Liver (tissue), 9 donors: Measurements from ENCODE around the gene PAX8. TPM values are rescaled to one million over a fixed set of nuclear protein-coding genes. Genes with fewer than 3 reads are reported as not detected.

Experiments
- DNase-seq: peaks from one replicate; pipeline ENCODE4 v3.0.0-alpha.2; 2017; ENCODE audit warnings: low spot score
- H3K27ac ChIP-seq, 2 donors: one replicate each; pipeline ENCODE4 v1.7.0; 2013; ENCODE audit warnings: inconsistent platforms in 2 of 2, low read length in 2 of 2, control low read depth in 1 of 2, low read depth in 1 of 2, mild to moderate bottlenecking in 1 of 2
- H3K27me3 ChIP-seq, 4 donors: one replicate each; pipeline versions ENCODE4 v1.6.1 to v1.7.0; 2013; ENCODE audit warnings: low read length in 3 of 4, inconsistent platforms in 1 of 4, mild to moderate bottlenecking in 1 of 4, moderate library complexity in 1 of 4; ENCODE audit not compliant: control insufficient read depth in 4 of 4, insufficient read depth in 4 of 4
- H3K36me3 ChIP-seq, 4 donors: one replicate each; pipeline versions ENCODE4 v1.6.1 to v1.7.0; 2013; ENCODE audit warnings: low read length in 3 of 4, mild to moderate bottlenecking in 3 of 4, low read depth in 1 of 4, moderate library complexity in 1 of 4; ENCODE audit not compliant: control insufficient read depth in 4 of 4, insufficient read depth in 3 of 4
- H3K4me1 ChIP-seq, 4 donors: one replicate each; pipeline versions ENCODE4 v1.6.1 to v1.7.0; 2013; ENCODE audit warnings: low read length in 3 of 4, mild to moderate bottlenecking in 3 of 4, moderate library complexity in 1 of 4; ENCODE audit not compliant: control insufficient read depth in 4 of 4, insufficient read depth in 4 of 4
- H3K4me3 ChIP-seq, 3 donors: one replicate each; pipeline versions ENCODE4 v1.6.1 to v1.7.0; 2013; ENCODE audit warnings: low read length in 3 of 3, control low read depth in 1 of 3, low read depth in 1 of 3, mild to moderate bottlenecking in 1 of 3
- H3K9ac ChIP-seq, 2 donors: one replicate each; pipeline ENCODE4 v1.7.0; 2013; ENCODE audit warnings: low read length in 2 of 2, mild to moderate bottlenecking in 2 of 2, moderate library complexity in 2 of 2, control low read depth in 1 of 2, low read depth in 1 of 2
- H3K9me3 ChIP-seq, 4 donors: one replicate each; pipeline versions ENCODE4 v1.6.1 to v1.7.0; 2013; ENCODE audit warnings: low read length in 3 of 4; ENCODE audit not compliant: control insufficient read depth in 4 of 4
- FOXA2 ChIP-seq: IDR thresholded peaks from 2 replicates; pipeline ENCODE4 v1.6.1; 2016; ENCODE audit warnings: antibody characterized with exemption
- HNF4G ChIP-seq: IDR thresholded peaks from 2 replicates; pipeline ENCODE4 v1.6.1; 2016; ENCODE audit warnings: antibody characterized with exemption
- JUND ChIP-seq, 2 donors: IDR thresholded peaks; 2 replicates each; pipeline ENCODE4 v1.6.1; 2016; ENCODE audit warnings: antibody characterized with exemption in 2 of 2
- RAD21 ChIP-seq, 2 donors: IDR thresholded peaks; 2 replicates each; pipeline ENCODE4 v1.6.1; 2016; ENCODE audit warnings: antibody characterized with exemption in 2 of 2, mild to moderate bottlenecking in 2 of 2
- SP1 ChIP-seq: IDR thresholded peaks from 2 replicates; pipeline ENCODE4 v1.6.1; 2018; ENCODE audit warnings: antibody characterized with exemption, mild to moderate bottlenecking
- TAF1 ChIP-seq: conservative IDR thresholded peaks from 2 replicates; pipeline ENCODE4 v1.6.1; 2016; ENCODE audit warnings: antibody characterized with exemption, mild to moderate bottlenecking
- YY1 ChIP-seq: IDR thresholded peaks from 2 replicates; pipeline ENCODE4 v1.6.1; 2016; ENCODE audit warnings: antibody characterized with exemption, mild to moderate bottlenecking
- WGBS: extraction: QIAGEN DNeasy Blood & Tissue Kit; methylation state at CpG from one replicate; pipeline ENCODE4 v1.1.7; 2013; 5-methylcytosine and 5-hydroxymethylcytosine counted together
- polyA plus RNA-seq, 2 donors: library from polyadenylated mRNA; stranded (reverse) in 1 of 2; unstranded in 1 of 2; fragments of 200-250 nt in 1 of 2; fragments of >200 nt in 1 of 2; fragmentation: Nextera tagmentation in 1 of 2; extraction: Ambion mirVana in 1 of 2; gene quantifications; one replicate each; pipeline versions ENCODE4 v1.2.1 to v1.2.3, GENCODE V29; 2013 to 2015
- total RNA-seq, 2 donors: library from RNA; depleted of rRNA; stranded (reverse); fragments of >200 nt; gene quantifications; one replicate each; pipeline ENCODE4 v1.2.3, GENCODE V29; 2014
- TF ChIP-seq, protein P1 (sequence below): IDR thresholded peaks from 2 replicates; pipeline ENCODE4 v1.6.1; 2016; ENCODE audit warnings: antibody characterized with exemption
- TF ChIP-seq, protein P2 (sequence below): IDR thresholded peaks from 2 replicates; pipeline ENCODE4 v1.6.1; 2016; ENCODE audit warnings: antibody characterized with exemption
- TF ChIP-seq, protein P3 (sequence below): IDR thresholded peaks from 2 replicates; pipeline ENCODE4 v1.6.1; 2016; ENCODE audit warnings: antibody characterized with exemption
- TF ChIP-seq, protein P4 (sequence below): IDR thresholded peaks from 2 replicates; pipeline ENCODE4 v1.6.1; 2016; ENCODE audit warnings: antibody characterized with exemption, mild to moderate bottlenecking
- TF ChIP-seq, protein P5 (sequence below): fragments of 150-350 bp; IDR thresholded peaks from 2 replicates; pipeline ENCODE4 v1.5.1; 2017; ENCODE audit warnings: improper control_type of control experiment, low read depth, low read length; ENCODE audit not compliant: missing input control
- donor health status: healthy.
- donor health status: healthy.
- donor health status: healthy.
- donor health status: healthy.
- donor health status: healthy.

Gene PAX8
- total and polyA plus RNA-seq, 4 donors = 0.09 to 0.85 (median 0.33) TPM

DNA sequence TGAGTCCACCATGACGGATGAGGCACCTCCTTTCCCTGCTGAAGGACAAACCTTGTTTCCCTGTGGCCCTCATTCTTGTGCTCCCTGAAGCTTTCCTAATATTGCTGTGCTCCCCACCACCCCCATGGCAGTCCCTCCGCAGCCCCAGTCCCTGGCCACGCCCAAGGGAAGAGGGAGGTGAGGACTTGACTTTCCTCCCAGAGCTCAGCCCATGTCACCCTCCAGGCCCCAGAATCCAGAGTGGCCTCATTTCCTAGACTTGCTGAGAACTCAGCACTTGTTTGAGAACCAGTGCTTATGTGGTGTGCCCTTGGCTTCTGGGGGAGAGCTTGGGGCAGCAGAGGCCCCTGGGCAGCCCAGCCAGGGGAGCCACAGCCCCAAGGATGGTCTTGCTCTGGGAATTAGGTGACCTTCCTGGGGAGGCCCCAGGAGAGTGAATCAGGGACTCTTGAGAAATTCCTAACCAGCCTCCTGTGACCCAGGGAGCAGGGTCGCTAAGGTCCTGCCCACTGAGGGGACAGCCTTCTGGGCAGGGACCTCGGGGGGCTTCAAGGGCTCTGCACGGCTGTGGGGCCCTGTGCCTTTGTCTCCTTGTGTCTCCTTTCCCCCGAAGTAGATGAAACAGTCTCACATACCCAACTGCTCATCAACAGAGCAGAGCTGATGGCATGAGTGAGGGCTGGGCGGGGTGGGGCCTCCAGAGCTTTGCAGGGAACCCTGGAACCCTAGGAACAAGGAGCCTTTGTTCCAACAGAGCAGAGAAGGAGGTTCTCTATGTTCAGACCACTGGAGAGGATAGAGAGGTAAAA is 77.0 kb downstream of the PAX8 start:
- Histone ChIP-seq H3K9me3 (no peaks in the 10 kb centered on the region), H3K4me3 (no peak overlapping the region), H3K9ac (no peak overlapping the region), H3K4me1 (peaks cover 8 to 30% (median 15%) of the 10 kb centered on the region in 4 donors), H3K27me3 (no peaks in the 10 kb centered on the region), H3K36me3 (peaks cover 2 to 22% (median 12%) of the 10 kb centered on the region in 4 donors), H3K27ac (no peak overlapping the region)
- TF ChIP-seq TAF1 (no peak), HNF4G (no peak), YY1 (no peak), FOXA2 (no peak), JUND (IDR thresholded peaks at IDR 0.05) (no peak), SP1 (no peak), RAD21 (IDR thresholded peaks at IDR 0.05) (no peak)
- TF ChIP-seq, protein P1, sequence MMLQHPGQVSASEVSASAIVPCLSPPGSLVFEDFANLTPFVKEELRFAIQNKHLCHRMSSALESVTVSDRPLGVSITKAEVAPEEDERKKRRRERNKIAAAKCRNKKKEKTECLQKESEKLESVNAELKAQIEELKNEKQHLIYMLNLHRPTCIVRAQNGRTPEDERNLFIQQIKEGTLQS = no peak
- TF ChIP-seq, protein P2, sequence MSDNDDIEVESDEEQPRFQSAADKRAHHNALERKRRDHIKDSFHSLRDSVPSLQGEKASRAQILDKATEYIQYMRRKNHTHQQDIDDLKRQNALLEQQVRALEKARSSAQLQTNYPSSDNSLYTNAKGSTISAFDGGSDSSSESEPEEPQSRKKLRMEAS = no peak
- TF ChIP-seq, protein P3, sequence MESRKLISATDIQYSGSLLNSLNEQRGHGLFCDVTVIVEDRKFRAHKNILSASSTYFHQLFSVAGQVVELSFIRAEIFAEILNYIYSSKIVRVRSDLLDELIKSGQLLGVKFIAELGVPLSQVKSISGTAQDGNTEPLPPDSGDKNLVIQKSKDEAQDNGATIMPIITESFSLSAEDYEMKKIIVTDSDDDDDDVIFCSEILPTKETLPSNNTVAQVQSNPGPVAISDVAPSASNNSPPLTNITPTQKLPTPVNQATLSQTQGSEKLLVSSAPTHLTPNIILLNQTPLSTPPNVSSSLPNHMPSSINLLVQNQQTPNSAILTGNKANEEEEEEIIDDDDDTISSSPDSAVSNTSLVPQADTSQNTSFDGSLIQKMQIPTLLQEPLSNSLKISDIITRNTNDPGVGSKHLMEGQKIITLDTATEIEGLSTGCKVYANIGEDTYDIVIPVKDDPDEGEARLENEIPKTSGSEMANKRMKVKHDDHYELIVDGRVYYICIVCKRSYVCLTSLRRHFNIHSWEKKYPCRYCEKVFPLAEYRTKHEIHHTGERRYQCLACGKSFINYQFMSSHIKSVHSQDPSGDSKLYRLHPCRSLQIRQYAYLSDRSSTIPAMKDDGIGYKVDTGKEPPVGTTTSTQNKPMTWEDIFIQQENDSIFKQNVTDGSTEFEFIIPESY = no peak
- TF ChIP-seq, protein P4, sequence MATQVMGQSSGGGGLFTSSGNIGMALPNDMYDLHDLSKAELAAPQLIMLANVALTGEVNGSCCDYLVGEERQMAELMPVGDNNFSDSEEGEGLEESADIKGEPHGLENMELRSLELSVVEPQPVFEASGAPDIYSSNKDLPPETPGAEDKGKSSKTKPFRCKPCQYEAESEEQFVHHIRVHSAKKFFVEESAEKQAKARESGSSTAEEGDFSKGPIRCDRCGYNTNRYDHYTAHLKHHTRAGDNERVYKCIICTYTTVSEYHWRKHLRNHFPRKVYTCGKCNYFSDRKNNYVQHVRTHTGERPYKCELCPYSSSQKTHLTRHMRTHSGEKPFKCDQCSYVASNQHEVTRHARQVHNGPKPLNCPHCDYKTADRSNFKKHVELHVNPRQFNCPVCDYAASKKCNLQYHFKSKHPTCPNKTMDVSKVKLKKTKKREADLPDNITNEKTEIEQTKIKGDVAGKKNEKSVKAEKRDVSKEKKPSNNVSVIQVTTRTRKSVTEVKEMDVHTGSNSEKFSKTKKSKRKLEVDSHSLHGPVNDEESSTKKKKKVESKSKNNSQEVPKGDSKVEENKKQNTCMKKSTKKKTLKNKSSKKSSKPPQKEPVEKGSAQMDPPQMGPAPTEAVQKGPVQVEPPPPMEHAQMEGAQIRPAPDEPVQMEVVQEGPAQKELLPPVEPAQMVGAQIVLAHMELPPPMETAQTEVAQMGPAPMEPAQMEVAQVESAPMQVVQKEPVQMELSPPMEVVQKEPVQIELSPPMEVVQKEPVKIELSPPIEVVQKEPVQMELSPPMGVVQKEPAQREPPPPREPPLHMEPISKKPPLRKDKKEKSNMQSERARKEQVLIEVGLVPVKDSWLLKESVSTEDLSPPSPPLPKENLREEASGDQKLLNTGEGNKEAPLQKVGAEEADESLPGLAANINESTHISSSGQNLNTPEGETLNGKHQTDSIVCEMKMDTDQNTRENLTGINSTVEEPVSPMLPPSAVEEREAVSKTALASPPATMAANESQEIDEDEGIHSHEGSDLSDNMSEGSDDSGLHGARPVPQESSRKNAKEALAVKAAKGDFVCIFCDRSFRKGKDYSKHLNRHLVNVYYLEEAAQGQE = no peak
- TF ChIP-seq, protein P5, sequence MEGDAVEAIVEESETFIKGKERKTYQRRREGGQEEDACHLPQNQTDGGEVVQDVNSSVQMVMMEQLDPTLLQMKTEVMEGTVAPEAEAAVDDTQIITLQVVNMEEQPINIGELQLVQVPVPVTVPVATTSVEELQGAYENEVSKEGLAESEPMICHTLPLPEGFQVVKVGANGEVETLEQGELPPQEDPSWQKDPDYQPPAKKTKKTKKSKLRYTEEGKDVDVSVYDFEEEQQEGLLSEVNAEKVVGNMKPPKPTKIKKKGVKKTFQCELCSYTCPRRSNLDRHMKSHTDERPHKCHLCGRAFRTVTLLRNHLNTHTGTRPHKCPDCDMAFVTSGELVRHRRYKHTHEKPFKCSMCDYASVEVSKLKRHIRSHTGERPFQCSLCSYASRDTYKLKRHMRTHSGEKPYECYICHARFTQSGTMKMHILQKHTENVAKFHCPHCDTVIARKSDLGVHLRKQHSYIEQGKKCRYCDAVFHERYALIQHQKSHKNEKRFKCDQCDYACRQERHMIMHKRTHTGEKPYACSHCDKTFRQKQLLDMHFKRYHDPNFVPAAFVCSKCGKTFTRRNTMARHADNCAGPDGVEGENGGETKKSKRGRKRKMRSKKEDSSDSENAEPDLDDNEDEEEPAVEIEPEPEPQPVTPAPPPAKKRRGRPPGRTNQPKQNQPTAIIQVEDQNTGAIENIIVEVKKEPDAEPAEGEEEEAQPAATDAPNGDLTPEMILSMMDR = no peak
- 88% methylated on average over 8 of the region's 8 CpGs for WGBS
- DNase-seq = no peak
